Measurements from ENCODE around the gene DYNLT4.
"Not testable (repeated sequence)": the region's sequence is repeated elsewhere in the genome, so short reads cannot be mapped to it uniquely, and the experiment has no call there.

The DYNLT4 gene

DNA sequence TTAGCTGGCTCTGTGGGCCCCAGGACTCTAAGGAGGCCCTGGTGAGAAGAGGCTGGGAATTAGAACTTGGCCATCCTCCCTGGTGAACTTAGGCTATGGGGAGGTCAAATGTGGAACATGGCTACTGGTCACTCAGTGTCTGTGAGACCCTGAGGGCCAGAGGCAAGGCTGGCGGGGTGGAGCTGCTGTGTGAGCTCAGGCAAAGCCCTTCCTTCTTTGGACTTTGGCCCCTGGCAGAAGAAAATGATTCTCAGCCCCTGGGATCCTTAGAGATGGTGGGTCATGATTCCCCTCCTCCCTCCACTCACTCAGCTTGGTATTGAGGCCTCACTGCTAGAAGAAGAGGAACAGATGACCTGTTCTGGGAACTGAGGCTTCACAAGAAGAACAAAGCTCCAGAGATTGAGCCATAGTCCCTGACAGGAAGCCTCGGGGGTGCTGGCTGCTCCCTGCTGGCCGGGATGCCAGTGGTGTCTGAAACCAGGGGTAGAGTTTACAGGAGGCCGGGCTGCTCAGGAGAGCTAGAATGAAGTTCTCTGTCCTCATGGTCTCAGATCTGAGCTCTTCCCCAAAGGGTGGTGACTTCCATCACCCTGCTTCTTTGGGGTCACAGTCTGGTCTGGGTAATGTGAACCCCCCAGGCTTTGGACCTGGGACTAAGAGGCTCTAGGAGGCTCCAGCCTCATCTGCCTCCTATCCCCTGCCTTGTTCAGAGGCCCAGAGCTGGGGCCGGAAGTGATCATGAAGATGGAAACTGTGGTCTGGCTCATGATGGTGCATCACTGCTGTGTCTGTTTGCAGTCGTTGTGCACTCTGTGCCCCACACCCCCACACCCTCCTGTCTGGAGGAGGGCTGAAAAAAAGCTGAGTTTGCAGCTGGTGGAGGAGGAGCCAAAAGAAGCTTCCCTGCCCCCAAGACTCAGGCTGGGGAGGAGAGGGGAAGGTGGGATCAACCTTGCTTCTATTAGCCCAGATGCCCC, 2.1 kb upstream of the DYNLT4 start:
- peak; percentile 70 for DNase-seq (ENCODE audit: low read depth, low spot score)

- peak; percentile 42 for DNase-seq (ENCODE audit: low read depth, low spot score)
These were observed 1.1 kb upstream of the DYNLT4 start, which contains the start of gene BTBD19 for GRCh38 chr1:44808063-44808937. Gene BTBD19, plus strand, starts transcription at chr1:44808523. Its CDS starts 298 bp downstream, at chr1:44808821.

- DNase-seq (ENCODE audit: low read depth, low spot score): peak; percentile 62
These were observed 362 bp upstream of the DYNLT4 start for GRCh38 chr1:44807364-44808062.

DNA sequence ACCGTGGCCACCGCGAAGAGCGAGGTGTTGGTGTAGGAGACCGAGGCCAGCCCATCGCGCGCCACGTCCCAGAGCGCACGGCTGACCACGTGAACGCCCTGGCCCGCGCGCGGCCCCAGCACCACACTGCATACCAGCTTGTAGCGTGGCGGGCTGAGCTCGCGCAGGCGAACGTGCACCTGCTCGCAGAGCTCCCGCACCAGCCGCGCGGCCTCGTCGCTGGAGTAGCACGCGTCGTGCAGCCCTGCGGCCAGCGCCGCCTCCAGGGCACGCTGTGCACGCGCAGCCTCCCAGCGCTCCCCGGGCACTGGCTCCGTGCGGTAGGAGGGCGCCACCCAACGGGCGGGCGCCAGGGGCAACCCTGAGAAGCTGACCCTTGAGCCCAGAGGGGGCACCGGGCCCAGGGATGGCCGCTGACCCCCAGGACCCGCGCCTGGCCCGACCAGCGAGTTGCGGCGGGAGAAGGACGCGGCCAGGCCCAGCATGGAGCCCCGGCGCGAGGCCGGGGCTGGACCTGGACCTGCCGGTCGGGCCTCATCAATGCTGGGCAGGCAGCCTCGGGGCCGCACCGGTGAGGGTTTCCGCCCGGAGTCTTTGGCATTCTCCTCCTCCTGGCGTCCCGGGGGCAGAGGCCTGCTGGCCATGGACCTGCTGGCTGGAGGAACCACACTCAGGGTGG, 987 bp downstream of the DYNLT4 start:
- no peak for DNase-seq (ENCODE audit: low read depth, low spot score)

- DNase-seq (ENCODE audit: low read depth, low spot score): no peak
These were observed 1.7 kb downstream of the DYNLT4 start for GRCh38 chr1:44805311-44806024.

GRCh38 chr1:44803312-44804095, 3.6 kb downstream of the DYNLT4 start:
- no peak for DNase-seq (ENCODE audit: low read depth, low spot score)

- no peak for DNase-seq (ENCODE audit: low read depth, low spot score)
These were observed 4.2 kb downstream of the DYNLT4 start for GRCh38 chr1:44803062-44803311.

DNA sequence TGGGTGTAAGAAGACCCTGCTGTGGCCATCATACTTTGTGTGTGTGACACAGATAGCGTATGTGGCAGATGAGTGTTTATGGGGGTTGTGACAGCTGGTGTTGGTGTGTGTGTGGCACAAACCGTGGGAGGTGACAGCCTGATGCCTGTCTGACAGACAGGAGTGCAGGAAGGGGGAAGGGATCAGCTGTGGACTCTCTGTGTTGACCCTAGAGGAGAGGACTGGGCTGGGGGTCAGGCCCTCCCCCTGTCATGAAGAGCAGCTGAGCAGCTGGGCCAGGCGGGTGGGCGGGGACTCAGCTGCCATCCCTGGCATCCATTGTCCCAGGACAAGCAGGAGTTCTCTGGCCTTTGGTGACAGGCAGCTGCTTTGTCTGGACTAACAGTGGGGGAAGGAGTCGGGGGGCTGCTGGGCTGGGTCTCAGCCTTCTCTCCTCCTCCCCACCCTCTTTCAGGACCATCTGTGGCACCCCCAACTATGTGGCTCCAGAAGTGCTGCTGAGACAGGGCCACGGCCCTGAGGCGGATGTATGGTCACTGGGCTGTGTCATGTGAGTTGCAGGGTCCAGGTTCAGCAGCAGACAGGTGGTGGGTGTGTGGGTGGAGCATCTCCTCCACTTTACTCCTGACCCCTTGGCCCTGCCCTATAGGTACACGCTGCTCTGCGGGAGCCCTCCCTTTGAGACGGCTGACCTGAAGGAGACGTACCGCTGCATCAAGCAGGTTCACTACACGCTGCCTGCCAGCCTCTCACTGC, 4.7 kb downstream of the DYNLT4 start:
- DNase-seq (ENCODE audit: low read depth, low spot score): no peak

DNA sequence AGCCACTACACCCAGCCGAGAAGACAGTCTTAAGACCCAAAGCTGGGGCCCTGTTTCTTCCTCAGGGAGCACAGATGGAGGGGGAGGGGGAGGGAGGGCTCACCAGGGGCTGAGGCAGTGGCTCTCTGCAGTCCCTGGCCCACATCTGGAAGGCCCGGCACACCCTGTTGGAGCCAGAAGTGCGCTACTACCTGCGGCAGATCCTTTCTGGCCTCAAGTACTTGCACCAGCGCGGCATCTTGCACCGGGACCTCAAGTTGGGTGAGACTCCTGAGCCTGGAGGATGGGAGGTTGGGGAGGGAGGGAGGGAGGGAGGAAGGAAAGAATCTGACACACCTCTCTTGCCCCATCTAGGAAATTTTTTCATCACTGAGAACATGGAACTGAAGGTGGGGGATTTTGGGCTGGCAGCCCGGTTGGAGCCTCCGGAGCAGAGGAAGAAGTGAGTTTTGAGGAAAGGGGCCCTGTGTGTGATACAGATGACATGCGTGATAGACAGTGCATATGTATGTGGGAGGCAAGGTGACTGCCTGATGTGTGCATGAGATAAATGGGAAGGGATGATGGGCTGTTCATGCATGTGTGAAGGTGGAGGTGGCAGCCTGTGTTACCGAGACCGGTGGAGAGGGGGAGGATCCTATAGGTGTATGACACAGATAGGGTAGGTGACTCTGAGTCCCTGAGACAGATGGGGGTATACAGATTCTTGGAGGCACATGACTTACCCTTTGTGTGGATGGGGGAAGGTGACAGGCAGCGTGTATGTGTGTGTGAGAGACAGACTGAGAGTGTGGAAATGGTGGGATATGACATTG, 5.5 kb downstream of the DYNLT4 start:
- no peak for DNase-seq (ENCODE audit: low read depth, low spot score)

DNA sequence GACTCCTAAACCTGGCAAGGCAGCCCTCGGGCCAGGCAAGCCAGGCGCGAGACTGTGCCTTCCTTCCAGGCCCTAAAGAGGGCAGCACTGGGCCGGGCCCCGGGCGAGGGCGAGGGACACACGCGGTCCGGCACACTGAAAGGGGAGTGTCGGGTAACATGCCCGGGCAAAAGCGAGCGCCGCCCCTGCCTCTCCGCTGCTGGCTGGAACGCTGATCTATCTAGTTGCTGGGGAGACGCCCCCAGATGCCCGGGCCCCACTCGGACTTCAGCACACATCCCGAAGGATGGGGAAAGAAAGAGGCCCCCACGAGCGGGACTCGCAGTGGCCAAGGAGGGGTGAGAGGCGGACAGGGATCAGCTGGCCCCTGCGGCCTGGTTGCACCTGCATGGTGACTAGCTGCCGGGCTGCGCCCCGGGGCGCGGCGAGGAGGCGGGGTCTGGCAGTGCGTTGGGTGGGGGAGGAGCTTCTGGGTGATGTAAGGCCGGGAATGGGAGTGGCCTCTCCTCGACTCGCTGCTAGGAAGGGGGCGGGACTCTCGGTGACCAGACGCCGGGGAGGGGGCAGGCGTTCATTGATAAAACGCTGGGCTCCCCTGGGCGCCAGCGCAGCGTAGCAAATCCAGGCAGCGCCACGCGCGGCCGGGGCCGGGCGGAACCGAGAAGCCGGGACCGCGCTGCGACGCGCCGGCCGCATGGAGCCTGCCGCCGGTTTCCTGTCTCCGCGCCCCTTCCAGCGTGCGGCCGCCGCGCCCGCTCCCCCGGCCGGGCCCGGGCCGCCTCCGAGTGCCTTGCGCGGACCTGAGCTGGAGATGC, 7.2 kb downstream of the DYNLT4 start, which contains the start of gene PLK3:
Gene PLK3, plus strand, starts transcription at position 608 of the 815 bp plus-strand sequence. Its CDS starts 87 bp downstream, at position 695.
- peak; percentile 97 for DNase-seq (ENCODE audit: low read depth, low spot score)

DNA sequence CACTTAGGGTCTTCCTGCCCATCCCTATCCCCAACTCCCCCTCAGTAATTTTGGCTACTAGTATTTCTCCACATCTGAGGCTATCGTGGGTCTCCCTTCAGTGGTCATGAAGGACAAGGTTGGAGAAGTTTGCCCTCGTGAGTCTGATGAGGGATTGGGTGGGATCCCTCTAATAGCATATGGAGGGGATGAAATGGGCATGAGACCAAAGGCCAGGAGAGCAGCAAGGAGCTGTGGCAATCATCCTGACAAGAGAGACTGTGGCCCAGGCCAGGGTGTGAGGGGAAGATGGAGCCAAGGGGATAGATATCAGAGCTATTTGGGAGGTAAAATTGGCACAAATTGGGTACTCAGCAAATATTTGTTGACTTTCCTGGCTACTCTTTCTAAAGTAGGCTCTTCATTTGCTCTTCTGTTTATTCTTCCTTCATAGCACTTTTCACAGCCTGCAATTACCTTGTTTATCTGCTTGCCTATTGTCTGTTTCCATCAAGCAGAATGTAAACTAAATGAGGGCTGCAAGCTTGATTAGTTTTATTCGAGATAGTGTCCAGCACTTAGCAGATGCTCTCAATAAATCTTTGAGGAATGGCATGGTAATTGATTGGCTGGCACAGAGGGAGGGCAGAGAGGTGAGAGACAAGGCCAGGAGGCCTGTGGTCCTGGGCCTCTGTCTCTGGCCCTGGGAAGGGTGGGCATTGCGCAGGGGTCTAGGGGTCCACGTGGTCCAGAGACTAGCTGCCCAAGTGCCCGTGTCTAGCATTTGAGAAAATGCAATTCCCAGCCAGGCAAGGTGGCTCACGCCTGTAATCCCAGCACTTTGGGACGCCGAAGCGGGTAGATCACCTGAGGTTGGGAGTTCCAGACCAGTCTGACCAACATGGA, 8.4 kb downstream of the DYNLT4 start:
- no peak for DNase-seq (ENCODE audit: low read depth, low spot score)

GRCh38 chr1:44797886-44798285, 9.3 kb downstream of the DYNLT4 start:
- DNase-seq (ENCODE audit: low read depth, low spot score): not testable (repeated sequence)

DNA sequence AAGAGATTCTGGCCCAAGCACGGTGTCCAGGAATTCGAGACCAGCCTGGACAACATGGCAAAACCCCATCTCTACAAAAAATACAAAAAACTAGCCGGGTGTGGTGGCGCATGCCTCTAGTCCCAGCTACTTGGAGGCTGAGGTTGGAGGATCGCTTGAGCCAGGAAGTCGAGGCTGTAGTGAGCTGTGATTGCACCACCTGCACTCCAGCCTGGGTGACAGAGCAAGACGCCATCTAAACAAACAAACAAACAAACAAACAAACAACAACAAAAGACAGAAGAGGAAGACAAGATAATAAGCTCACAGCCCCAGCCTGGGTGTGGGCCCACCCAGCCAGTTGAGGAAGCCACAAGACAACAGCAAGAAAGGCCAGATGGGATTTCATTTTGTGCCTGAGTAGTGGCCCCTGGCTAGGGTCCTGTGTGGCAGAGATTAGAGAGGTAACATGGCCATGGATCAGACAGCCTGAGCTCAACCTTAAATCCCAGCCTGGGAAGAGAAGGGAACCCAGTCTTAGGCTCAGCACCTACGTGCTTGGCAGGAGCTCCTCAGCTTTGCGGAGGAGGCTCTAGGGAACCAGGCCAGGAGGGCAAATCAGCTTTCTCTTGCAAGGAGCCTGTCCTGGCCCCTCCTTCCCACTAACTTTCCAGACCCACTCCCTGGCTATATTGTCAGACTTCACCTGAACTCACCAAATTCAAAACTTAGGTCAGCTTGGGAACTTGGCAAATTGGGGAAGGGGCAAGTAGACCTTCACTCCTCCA, 14.2 kb downstream of the DYNLT4 start:
- DNase-seq (ENCODE audit: low read depth, low spot score): no peak

DNA sequence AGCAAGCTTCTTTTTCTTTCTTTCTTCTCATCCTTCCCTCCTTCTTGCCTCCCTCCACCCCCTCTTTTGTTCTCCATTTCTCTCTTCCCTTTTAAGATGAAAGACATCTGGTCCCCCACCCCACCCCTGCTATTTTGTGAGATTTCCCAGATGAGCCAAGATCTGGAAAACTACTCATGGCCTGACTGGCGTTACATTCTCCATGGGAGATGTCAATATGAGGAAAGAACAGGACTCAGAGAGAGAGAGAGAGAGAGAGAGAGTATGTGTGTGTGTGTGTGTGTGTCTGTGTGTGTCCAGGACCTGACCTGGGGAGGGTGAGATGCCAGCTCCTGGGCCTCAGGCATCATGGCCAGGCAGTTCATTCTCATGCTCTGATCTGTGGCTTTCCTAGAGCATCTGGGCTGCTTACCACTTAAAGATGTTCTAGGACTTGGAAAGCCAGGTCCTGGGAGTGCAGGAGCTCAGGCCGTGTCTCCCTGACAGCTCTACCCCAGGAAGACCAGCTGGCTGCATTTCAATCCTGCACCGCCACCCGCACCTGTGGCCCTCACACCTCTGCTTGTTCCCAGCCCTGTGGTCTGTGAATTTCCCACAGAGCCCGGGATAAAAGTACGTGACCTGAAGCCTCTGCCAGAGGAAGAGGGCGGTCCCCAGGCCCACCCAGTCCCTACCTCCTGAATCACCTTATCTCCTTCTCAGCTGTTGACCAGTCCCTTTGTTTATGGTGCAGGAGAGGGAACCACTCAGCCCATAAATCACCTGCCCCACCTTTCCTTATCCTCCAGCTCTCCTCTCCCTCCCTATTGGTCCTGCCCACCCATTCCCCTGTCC, 16.0 kb downstream of the DYNLT4 start:
- DNase-seq (ENCODE audit: low read depth, low spot score): no peak

Measured in activated naive CD8-positive, alpha-beta T cell treated with anti-CD3 and anti-CD28 coated beads, Interleukin-2, amount 50 U/mL, for 16 hours (primary cell).